Measurements from ENCODE around the gene CALM3. TPM values are rescaled to one million over a fixed set of nuclear protein-coding genes. Genes with fewer than 3 reads are reported as not detected.
"Not testable (repeated sequence)": the region's sequence is repeated elsewhere in the genome, so short reads cannot be mapped to it uniquely, and the experiment has no call there.

The CALM3 gene
- 231 to 233 TPM (median 231 TPM) in 3 replicates for total RNA-seq

- TF ChIP-seq CTCF (IDR thresholded peaks at IDR 0.05; ENCODE audit: unreplicated experiment), result no peak
- peaks cover 23% of the 10 kb centered on the region for H3K9me3 Mint-ChIP-seq
- H3K36me3 Mint-ChIP-seq, result peaks cover 9% of the 10 kb centered on the region
- peak in 1 of 2 experiments; percentile 39 for DNase-seq (ENCODE audit: low spot score in 2 of 2, unreplicated experiment in 2 of 2)
- peaks cover 21% of the 10 kb centered on the region for H3K4me1 Mint-ChIP-seq
- no peaks in the 10 kb centered on the region for H3K27me3 Mint-ChIP-seq (ENCODE audit: low read depth)
- H3K27ac Mint-ChIP-seq, result peak within 1 kb of the TSS; percentile 100
- peak within 1 kb of the TSS; percentile 99 for H3K4me3 Mint-ChIP-seq
Measured at GRCh38 chr19:46601318-46602224, at the start of gene CALM3. Gene CALM3 (plus strand): TSS chr19:46601330. CDS start chr19:46601435, 105 bp downstream.

GRCh38 chr19:46552891-46553290, 48.2 kb upstream of the CALM3 start:
- no peak for DNase-seq (ENCODE audit: low spot score in 2 of 2, unreplicated experiment in 2 of 2)
- TF ChIP-seq CTCF (IDR thresholded peaks at IDR 0.05; ENCODE audit: unreplicated experiment), result no peak
- H3K4me3 Mint-ChIP-seq, result no peak overlapping the region
- H3K4me1 Mint-ChIP-seq, result no peaks in the 10 kb centered on the region
- H3K27ac Mint-ChIP-seq, result no peak overlapping the region
- peaks cover 9% of the 10 kb centered on the region for H3K27me3 Mint-ChIP-seq (ENCODE audit: low read depth)
- no peaks in the 10 kb centered on the region for H3K36me3 Mint-ChIP-seq
- peaks cover 55% of the 10 kb centered on the region for H3K9me3 Mint-ChIP-seq

- Mint-ChIP-seq H3K36me3 (no peaks in the 10 kb centered on the region), H3K27me3 (ENCODE audit: low read depth) (peaks cover 9% of the 10 kb centered on the region), H3K4me1 (no peaks in the 10 kb centered on the region), H3K9me3 (peaks cover 60% of the 10 kb centered on the region), H3K27ac (no peak overlapping the region), H3K4me3 (no peak overlapping the region)
- no peak for DNase-seq (ENCODE audit: low spot score in 2 of 2, unreplicated experiment in 2 of 2)
- TF ChIP-seq CTCF (IDR thresholded peaks at IDR 0.05; ENCODE audit: unreplicated experiment), result no peak
Measured at GRCh38 chr19:46554161-46554560, 47.0 kb upstream of the CALM3 start.

- H3K4me3 Mint-ChIP-seq, result no peak overlapping the region
- H3K36me3 Mint-ChIP-seq, result no peaks in the 10 kb centered on the region
- H3K27me3 Mint-ChIP-seq (ENCODE audit: low read depth), result peaks cover 9% of the 10 kb centered on the region
- no peak overlapping the region for H3K27ac Mint-ChIP-seq
- H3K4me1 Mint-ChIP-seq, result no peaks in the 10 kb centered on the region
- H3K9me3 Mint-ChIP-seq, result peaks cover 51% of the 10 kb centered on the region
- no peak for TF ChIP-seq CTCF (IDR thresholded peaks at IDR 0.05; ENCODE audit: unreplicated experiment)
- DNase-seq (ENCODE audit: low spot score in 2 of 2, unreplicated experiment in 2 of 2), result no peak
Measured at GRCh38 chr19:46555628-46556280, 45.4 kb upstream of the CALM3 start.

GRCh38 chr19:46556471-46556870, 44.7 kb upstream of the CALM3 start:
- H3K36me3 Mint-ChIP-seq; H3K27ac Mint-ChIP-seq; DNase-seq (ENCODE audit: low spot score in 2 of 2, unreplicated experiment in 2 of 2); H3K4me1 Mint-ChIP-seq; H3K4me3 Mint-ChIP-seq: not testable (repeated sequence)
- H3K9me3 Mint-ChIP-seq, result peaks cover 44% of the 10 kb centered on the region
- H3K27me3 Mint-ChIP-seq (ENCODE audit: low read depth), result peaks cover 11% of the 10 kb centered on the region

- H3K4me1 Mint-ChIP-seq, result no peaks in the 10 kb centered on the region
- TF ChIP-seq CTCF (IDR thresholded peaks at IDR 0.05; ENCODE audit: unreplicated experiment), result no peak
- peaks cover 26% of the 10 kb centered on the region for H3K9me3 Mint-ChIP-seq
- no peak overlapping the region for H3K27ac Mint-ChIP-seq
- H3K4me3 Mint-ChIP-seq, result no peak overlapping the region
- H3K36me3 Mint-ChIP-seq, result no peaks in the 10 kb centered on the region
- H3K27me3 Mint-ChIP-seq (ENCODE audit: low read depth), result peaks cover 6% of the 10 kb centered on the region
- DNase-seq (ENCODE audit: low spot score in 2 of 2, unreplicated experiment in 2 of 2), result no peak
Measured at GRCh38 chr19:46559203-46559602, 41.9 kb upstream of the CALM3 start.

- not testable (repeated sequence) for DNase-seq (ENCODE audit: low spot score in 2 of 2, unreplicated experiment in 2 of 2); H3K36me3 Mint-ChIP-seq; H3K4me1 Mint-ChIP-seq; H3K4me3 Mint-ChIP-seq; H3K27me3 Mint-ChIP-seq (ENCODE audit: low read depth); H3K27ac Mint-ChIP-seq
- peaks cover 25% of the 10 kb centered on the region for H3K9me3 Mint-ChIP-seq
Measured at GRCh38 chr19:46559675-46560074, 41.5 kb upstream of the CALM3 start.
